SK-N-SH (cell line): Measurements from ENCODE around the gene CX3CL1. TPM values are rescaled to one million over a fixed set of nuclear protein-coding genes. Genes with fewer than 3 reads are reported as not detected.

Source experiments
- CTCF ChIA-PET: fragments of 300-600, 350-600 bp; formaldehyde crosslinking; extraction: SDS; loops from one replicate; lab custom pipeline; 2021; lab: Yijun Ruan, JAX
- POLR2A ChIA-PET: fragments of 350-600 bp; sonication (Branson Sonifier 250); formaldehyde crosslinking; extraction: SDS; loops from one replicate; lab custom pipeline; 2020; ENCODE audit warnings: antibody characterized with exemption, inconsistent platforms; lab: Yijun Ruan, JAX
- DNase-seq: peaks from one replicate; pipeline ENCODE4 v3.0.0; 2012
- H2AFZ ChIP-seq: fragments of 200-600 bp; sonication (generic); 2 replicates; pipeline ENCODE4 v1.8.1; 2016; ENCODE audit warnings: antibody characterized with exemption, mild to moderate bottlenecking, low read depth
- H3F3A ChIP-seq: fragments of 200-600 bp; sonication (generic); replicated peaks from 2 replicates; pipeline ENCODE3; 2016; ENCODE audit warnings: antibody characterized with exemption, mild to moderate bottlenecking; ENCODE audit not compliant: insufficient read depth
- H3K27ac ChIP-seq, 2 experiments: fragments of 200-500 bp in 1 of 2; fragments of 200-600 bp in 1 of 2; sonication (Bioruptor generic) in 1 of 2; sonication (generic), shearing (Covaris generic) in 1 of 2; 2 replicates each; pipeline versions ENCODE4 v1.5.1 to v1.6.1; 2014 to 2016; ENCODE audit warnings: low read depth in 2 of 2, inconsistent platforms in 1 of 2, low read length in 1 of 2, mild to moderate bottlenecking in 1 of 2, mixed read lengths in 1 of 2
- H3K27me3 ChIP-seq: fragments of 200-600 bp; sonication (generic), shearing (Covaris generic); 2 replicates; pipeline ENCODE4 v1.6.1; 2016; ENCODE audit warnings: mixed run types; ENCODE audit not compliant: insufficient read depth
- H3K36me3 ChIP-seq, 2 experiments: fragments of 200-500 bp in 1 of 2; fragments of 200-600 bp in 1 of 2; sonication (Bioruptor generic) in 1 of 2; sonication (generic) in 1 of 2; replicated peaks in 1 of 2; 2 replicates each; pipeline versions ENCODE3 to v1.5.1; 2014 to 2016; ENCODE audit warnings: low read length in 1 of 2, mild to moderate bottlenecking in 1 of 2; ENCODE audit not compliant: insufficient read depth in 2 of 2, control insufficient read depth in 1 of 2
- H3K4me1 ChIP-seq, 2 experiments: fragments of 200-500 bp in 1 of 2; fragments of 200-600 bp in 1 of 2; sonication (Bioruptor generic) in 1 of 2; sonication (generic), shearing (Covaris generic) in 1 of 2; 2 replicates each; pipeline versions ENCODE4 v1.5.1 to v1.6.1; 2014 to 2016; ENCODE audit warnings: low read depth in 1 of 2, low read length in 1 of 2, mixed run types in 1 of 2; ENCODE audit not compliant: insufficient read depth in 2 of 2, control insufficient read depth in 1 of 2
- H3K4me2 ChIP-seq: fragments of 200-600 bp; sonication (generic), shearing (Covaris generic); 2 replicates; pipeline ENCODE4 v1.6.1; 2017; ENCODE audit warnings: mixed run types
- H3K4me3 ChIP-seq, 2 experiments: fragments of 200-500 bp in 1 of 2; fragments of 200-600 bp in 1 of 2; sonication (Bioruptor generic) in 1 of 2; sonication (generic), shearing (Covaris generic) in 1 of 2; 2 replicates each; pipeline versions ENCODE4 v1.5.1 to v1.8.1; 2014 to 2016; ENCODE audit warnings: low read depth in 2 of 2, inconsistent platforms in 1 of 2, low read length in 1 of 2, mild to moderate bottlenecking in 1 of 2, mixed read lengths in 1 of 2, moderate library complexity in 1 of 2
- H3K79me2 ChIP-seq: fragments of 200-600 bp; sonication (generic); 2 replicates; pipeline ENCODE4 v1.8.1; 2017; ENCODE audit warnings: mild to moderate bottlenecking; ENCODE audit not compliant: insufficient read depth
- H3K9ac ChIP-seq: fragments of 200-600 bp; sonication (generic); 2 replicates; pipeline ENCODE4 v1.6.1; 2017; ENCODE audit warnings: mixed run types
- H3K9me2 ChIP-seq: fragments of 200-600 bp; sonication (generic); 2 replicates; pipeline ENCODE4 v1.6.1; 2017; ENCODE audit warnings: mixed run types
- H3K9me3 ChIP-seq: fragments of 200-600 bp; sonication (generic); 2 replicates; pipeline ENCODE4 v1.6.1; 2017; ENCODE audit warnings: mixed run types, mild to moderate bottlenecking, moderate library complexity
- H4K20me1 ChIP-seq: fragments of 200-600 bp; sonication (generic); 2 replicates; pipeline ENCODE4 v1.6.1; 2017; ENCODE audit warnings: mild to moderate bottlenecking, mixed run types; ENCODE audit not compliant: insufficient read depth
- CHD2 ChIP-seq: fragments of 150-350 bp; IDR thresholded peaks from 2 replicates; pipeline ENCODE4 v1.6.1; 2018; ENCODE audit warnings: low read length; ENCODE audit not compliant: partially characterized antibody
- CTCF ChIP-seq: fragments of 200-600 bp; sonication (generic); IDR thresholded peaks from 2 replicates; pipeline ENCODE4 v1.6.1; 2017; ENCODE audit warnings: antibody characterized with exemption, mild to moderate bottlenecking, moderate library complexity
- ELF1 ChIP-seq: IDR thresholded peaks from 2 replicates; pipeline ENCODE4 v1.4.0; 2012
- EP300 ChIP-seq, 2 experiments: IDR thresholded peaks; 2 replicates each; pipeline versions ENCODE4 v1.4.0 to v1.6.1; 2012; ENCODE audit warnings: borderline replicate concordance in 1 of 2, low read depth in 1 of 2, low read length in 1 of 2
- FOXJ3 ChIP-seq: sonication (generic); formaldehyde crosslinking; IDR thresholded peaks from 2 replicates; pipeline ENCODE4 v1.5.1; 2020; ENCODE audit warnings: mild to moderate bottlenecking, missing genetic modification reagents
- GATA2 ChIP-seq: sonication (generic); formaldehyde crosslinking; IDR thresholded peaks from 2 replicates; pipeline ENCODE4 v1.5.0; 2020; ENCODE audit warnings: mild to moderate bottlenecking, missing genetic modification reagents
- MAX ChIP-seq: IDR thresholded peaks from 2 replicates; pipeline ENCODE4 v1.4.0; 2012; ENCODE audit warnings: low read depth
- MXI1 ChIP-seq: IDR thresholded peaks from 2 replicates; pipeline ENCODE4 v1.6.1; 2012; ENCODE audit warnings: mild to moderate bottlenecking, low read depth, low read length, improper control_type of control experiment
- NFIC ChIP-seq: IDR thresholded peaks from 2 replicates; pipeline ENCODE4 v1.4.0; 2012; ENCODE audit warnings: borderline replicate concordance
- PBX3 ChIP-seq: IDR thresholded peaks from 2 replicates; pipeline ENCODE4; 2012
- POLR2AphosphoS5 ChIP-seq: IDR thresholded peaks from 2 replicates; pipeline ENCODE4 v1.6.1; 2012; ENCODE audit warnings: low read depth, low read length
- RAD21 ChIP-seq: IDR thresholded peaks from 2 replicates; pipeline ENCODE4 v1.6.1; 2012; ENCODE audit warnings: mild to moderate bottlenecking, low read length
- REST ChIP-seq: IDR thresholded peaks from 2 replicates; pipeline ENCODE4 v1.6.1; 2012; ENCODE audit warnings: mild to moderate bottlenecking, low read depth, low read length, moderate library complexity
- RXRA ChIP-seq: IDR thresholded peaks from 2 replicates; pipeline ENCODE4 v1.4.0; 2012; ENCODE audit warnings: low read depth, mild to moderate bottlenecking, borderline replicate concordance
- SIN3A ChIP-seq: IDR thresholded peaks from 2 replicates; pipeline ENCODE4 v1.6.1; 2012; ENCODE audit warnings: low read depth, mild to moderate bottlenecking, low read length, moderate library complexity, borderline replicate concordance
- SMC3 ChIP-seq: IDR thresholded peaks from 2 replicates; pipeline ENCODE4 v1.6.1; 2012; ENCODE audit warnings: low read depth, low read length, improper control_type of control experiment
- TAF1 ChIP-seq: IDR thresholded peaks from 2 replicates; pipeline ENCODE4 v1.6.1; 2012; ENCODE audit warnings: low read depth, mild to moderate bottlenecking, low read length, moderate library complexity, borderline replicate concordance
- TEAD4 ChIP-seq: IDR thresholded peaks from 2 replicates; pipeline ENCODE4 v1.4.0; 2012; ENCODE audit warnings: mild to moderate bottlenecking, borderline replicate concordance; ENCODE audit not compliant: insufficient read depth
- USF1 ChIP-seq: IDR thresholded peaks from 2 replicates; pipeline ENCODE4 v1.4.0; 2012; ENCODE audit warnings: low read depth, borderline replicate concordance
- USF2 ChIP-seq: fragments of 150-350 bp; IDR thresholded peaks from 2 replicates; pipeline ENCODE4 v1.6.1; 2017; ENCODE audit warnings: antibody characterized with exemption, low read length, low read depth, borderline replicate concordance
- WGBS: methylation state at CpG from one replicate; pipeline ENCODE4 v1.1.6; 2017; ENCODE audit warnings: low lambda C conversion rate; 5-methylcytosine and 5-hydroxymethylcytosine counted together
- polyA plus RNA-seq, 3 experiments: library from polyadenylated mRNA; depleted of rRNA; stranded (reverse); fragments of >200 nt; gene quantifications; 2 replicates each; pipeline ENCODE4 v1.2.3, GENCODE V29; 2012

CX3CL1 gene
- 5.8 and 6.8 TPM in 2 replicates for polyA plus RNA-seq (2012; rRNA removed)
- 3.1 and 4.9 TPM in 2 replicates for polyA plus RNA-seq (2012; cell fraction: cytosol; rRNA removed)
- polyA plus RNA-seq (2012; cell fraction: nucleus; rRNA removed), result 4.8 and 5.8 TPM in 2 replicates

GRCh38 chr16:57372372-57373116, at the start of gene CX3CL1:
Gene CX3CL1 (plus strand): TSS chr16:57372490. CDS start chr16:57372569, 79 bp downstream.
- Histone ChIP-seq H3K4me2 (peak within 1 kb of the TSS; percentile 97), H3K79me2 (no peaks in the 10 kb centered on the region), H3K27me3 (no peaks in the 10 kb centered on the region), H3K27ac (peak within 1 kb of the TSS; percentile 57 to 96; a peak in 3 of 4 replicates), H3K9me3 (no peaks in the 10 kb centered on the region), H4K20me1 (no peaks in the 10 kb centered on the region)
- DNase-seq, result peak; percentile 92
- ChIA-PET CTCF (interaction anchor here (0.8 to 10.1 kb wide), 11 partner anchors 8 to 176 kb away, joined by 3 to 97 read pairs (median 3); partner anchors contain the start of genes CIAPIN1 and COQ9), POLR2A (interaction anchor here (1.0 to 1.9 kb wide), 6 partner anchors 9 to 135 kb away, joined by 3 to 12 read pairs (median 4); no protein-coding TSS in a partner anchor)
- TF ChIP-seq RAD21, result peak; percentile 38
- TF ChIP-seq POLR2AphosphoS5, result peak; percentile 43; the same call in 1 of the 2 replicates
- peak; percentile 16; the same call in 1 of the 2 replicates for TF ChIP-seq GATA2 (CRISPR knock-in tag)
- peak; percentile 16; the same call in 1 of the 2 replicates for TF ChIP-seq SMC3
- no peak for TF ChIP-seq REST
- peak; percentile 45; the same call in 1 of the 2 replicates for TF ChIP-seq MXI1
- no peak for TF ChIP-seq ELF1
- 0 out of 2 replicates have a peak, but pooled peaks have one; percentile 6 for TF ChIP-seq TAF1
- no peak for TF ChIP-seq SIN3A
- TF ChIP-seq RXRA, result no peak
- TF ChIP-seq MAX, result no peak
- TF ChIP-seq USF2, result no peak
- TF ChIP-seq USF1, result no peak
- 0 out of 2 replicates have a peak, but pooled peaks have one; percentile 6 for TF ChIP-seq NFIC
- TF ChIP-seq EP300 (IDR thresholded peaks at IDR 0.05; ENCODE audit: borderline replicate concordance in 1 of 2, low read depth in 1 of 2, low read length in 1 of 2), result peak in 1 of 2 experiments; percentile 64; a peak in 1 of 4 replicates
- peak; percentile 25; the same call in 1 of the 2 replicates for TF ChIP-seq CTCF
- peak; percentile 84 for TF ChIP-seq CHD2
- no peak for TF ChIP-seq PBX3
- peak; percentile 26; the same call in 1 of the 2 replicates for TF ChIP-seq FOXJ3
- TF ChIP-seq TEAD4, result no peak
- TF ChIP-seq, all 33 proteins: peak for 11
- no peaks in the 10 kb centered on the region for H3K36me3 ChIP-seq
- 3% methylated on average over 11 of the region's 23 CpGs for WGBS
- H3K4me3 ChIP-seq, result peak within 1 kb of the TSS; percentile 52 to 72
- peak within 1 kb of the TSS; percentile 88 for H2AFZ ChIP-seq
- no peaks in the 10 kb centered on the region for H3K9me2 ChIP-seq
- H3K9ac ChIP-seq, result peak within 1 kb of the TSS; percentile 64
- H3K4me1 ChIP-seq, result peaks cover 25 to 36% of the 10 kb centered on the region in 2 experiments; a peak in 3 of 4 replicates
- H3F3A ChIP-seq, result no peaks in the 10 kb centered on the region
